Activated B cell treated with CpG ODN at 0.5 μM for 24 hours (primary cell): ENCODE measurements around the gene NANOGP8. TPM values are rescaled to one million over a fixed set of nuclear protein-coding genes. Genes with fewer than 3 reads are reported as not detected.

ENCODE experiments used
- ATAC-seq: fragments of 200-7000 bp; cut with Tn5 transposase; one replicate; pipeline ENCODE4 v1.10.0; 2021; ENCODE audit warnings: low read depth, mild to moderate bottlenecking, moderate library complexity
- CTCF ChIA-PET: fragments of 350-600 bp; sonication (Branson Sonifier 250); formaldehyde crosslinking; loops from one replicate; lab custom pipeline; 2021; ENCODE audit warnings: antibody characterized with exemption; lab: Charles Lee
- POLR2A ChIA-PET: fragments of 350-600 bp; sonication (Branson Sonifier 250); formaldehyde crosslinking; loops from one replicate; lab custom pipeline; 2021; ENCODE audit warnings: antibody characterized with exemption; lab: Charles Lee
- DNase-seq: peaks from one replicate; pipeline ENCODE4 v3.0.0; 2022
- H3K27ac Mint-ChIP-seq: one replicate; pipeline ENCODE4 v1.8.0; 2020; ENCODE audit warnings: mixed read lengths
- H3K27me3 Mint-ChIP-seq: one replicate; pipeline ENCODE4 v1.8.0; 2021; ENCODE audit warnings: mixed read lengths
- H3K36me3 Mint-ChIP-seq: one replicate; pipeline ENCODE4 v1.8.0; 2021; ENCODE audit warnings: low read depth, mixed read lengths
- H3K4me1 Mint-ChIP-seq: one replicate; pipeline ENCODE4 v1.8.0; 2021; ENCODE audit warnings: mixed read lengths
- H3K4me3 Mint-ChIP-seq: one replicate; pipeline ENCODE4 v1.8.0; 2020; ENCODE audit warnings: mild to moderate bottlenecking, mixed read lengths
- H3K9me3 Mint-ChIP-seq: one replicate; pipeline ENCODE4 v1.8.0; 2020; ENCODE audit warnings: mixed read lengths
- CTCF ChIP-seq: fragments of 200-600 bp; IDR thresholded peaks from one replicate; pipeline ENCODE4 v1.8.0; 2022; ENCODE audit warnings: antibody characterized with exemption, mild to moderate bottlenecking
- intact Hi-C: fragments of 100-400 bp; cut with micrococcal nuclease; formaldehyde crosslinking; loops from one replicate; pipeline ENCODE4 v1.15.1; 2024
- total RNA-seq: library from RNA; stranded (reverse); gene quantifications from 2 replicates; pipeline ENCODE4 v1.2.3, GENCODE V29; 2022

The NANOGP8 gene
- total RNA-seq, 1 donor from 2014 or later: 0.47 TPM

- Mint-ChIP-seq H3K36me3 (no peaks in the 10 kb centered on the region), H3K9me3 (no peaks in the 10 kb centered on the region), H3K27me3 (no peaks in the 10 kb centered on the region), H3K4me1 (no peaks in the 10 kb centered on the region), H3K4me3 (no peak overlapping the region), H3K27ac (no peak overlapping the region)
- ATAC-seq (no peak), DNase-seq (no peak)
- ChIA-PET POLR2A (no interaction called here), CTCF (no interaction called here)
- TF ChIP-seq CTCF: no peak
- intact Hi-C loops: no loop called here
Observed at GRCh38 chr15:35117543-35118265, 32.6 kb upstream of the NANOGP8 start.

- no peak for TF ChIP-seq CTCF
- H3K27ac Mint-ChIP-seq: no peak overlapping the region
- no peak overlapping the region for H3K4me3 Mint-ChIP-seq
- ATAC-seq: no peak
- H3K27me3 Mint-ChIP-seq: no peaks in the 10 kb centered on the region
- intact Hi-C loops: no loop called here
- DNase-seq: no peak
- H3K4me1 Mint-ChIP-seq: no peaks in the 10 kb centered on the region
- ChIA-PET POLR2A (interaction anchor here (0.5 kb wide), 1 partner anchor 1368 kb away, joined by 4 read pairs; no protein-coding TSS in a partner anchor), CTCF (no interaction called here)
- H3K9me3 Mint-ChIP-seq: no peaks in the 10 kb centered on the region
- H3K36me3 Mint-ChIP-seq: no peaks in the 10 kb centered on the region
Observed at GRCh38 chr15:35115155-35115725, 30.1 kb upstream of the NANOGP8 start.

GRCh38 chr15:35112346-35112745 is 27.3 kb upstream of the NANOGP8 start:
- no peaks in the 10 kb centered on the region for H3K9me3 Mint-ChIP-seq
- ChIA-PET POLR2A (no interaction called here), CTCF (no interaction called here)
- H3K27me3 Mint-ChIP-seq: no peaks in the 10 kb centered on the region
- ATAC-seq: no peak
- no peaks in the 10 kb centered on the region for H3K36me3 Mint-ChIP-seq
- no peak overlapping the region for H3K4me3 Mint-ChIP-seq
- no peak for DNase-seq
- intact Hi-C loops: no loop called here
- TF ChIP-seq CTCF: no peak
- H3K27ac Mint-ChIP-seq: no peak overlapping the region
- no peaks in the 10 kb centered on the region for H3K4me1 Mint-ChIP-seq

- DNase-seq (no peak), ATAC-seq (no peak)
- Mint-ChIP-seq H3K36me3 (no peaks in the 10 kb centered on the region), H3K4me3 (no peak overlapping the region), H3K4me1 (no peaks in the 10 kb centered on the region), H3K27ac (no peak overlapping the region), H3K9me3 (no peaks in the 10 kb centered on the region), H3K27me3 (no peaks in the 10 kb centered on the region)
- ChIA-PET CTCF (no interaction called here), POLR2A (no interaction called here)
- TF ChIP-seq CTCF: no peak
- intact Hi-C loops: no loop called here
Observed at GRCh38 chr15:35111861-35112260, 26.8 kb upstream of the NANOGP8 start.

GRCh38 chr15:35108453-35108852 is 23.4 kb upstream of the NANOGP8 start:
- Mint-ChIP-seq H3K27me3 (no peaks in the 10 kb centered on the region), H3K9me3 (no peaks in the 10 kb centered on the region), H3K4me3 (no peak overlapping the region), H3K4me1 (no peaks in the 10 kb centered on the region), H3K36me3 (no peaks in the 10 kb centered on the region), H3K27ac (no peak overlapping the region)
- no peak for TF ChIP-seq CTCF
- ATAC-seq (no peak), DNase-seq (no peak)
- POLR2A ChIA-PET: no interaction called here
- intact Hi-C loops: no loop called here
- CTCF ChIA-PET: no interaction called here
